GM12874 (cell line): ENCODE data around the gene RASA3.

Experiments used
- TF ChIP-seq, protein P1 (sequence below): IDR thresholded peaks from 2 replicates; pipeline ENCODE4 v1.5.1; 2011; ENCODE audit warnings: low read depth, mild to moderate bottlenecking, control low read depth, low read length, moderate library complexity; ENCODE audit not compliant: insufficient read depth

The RASA3 gene

DNA sequence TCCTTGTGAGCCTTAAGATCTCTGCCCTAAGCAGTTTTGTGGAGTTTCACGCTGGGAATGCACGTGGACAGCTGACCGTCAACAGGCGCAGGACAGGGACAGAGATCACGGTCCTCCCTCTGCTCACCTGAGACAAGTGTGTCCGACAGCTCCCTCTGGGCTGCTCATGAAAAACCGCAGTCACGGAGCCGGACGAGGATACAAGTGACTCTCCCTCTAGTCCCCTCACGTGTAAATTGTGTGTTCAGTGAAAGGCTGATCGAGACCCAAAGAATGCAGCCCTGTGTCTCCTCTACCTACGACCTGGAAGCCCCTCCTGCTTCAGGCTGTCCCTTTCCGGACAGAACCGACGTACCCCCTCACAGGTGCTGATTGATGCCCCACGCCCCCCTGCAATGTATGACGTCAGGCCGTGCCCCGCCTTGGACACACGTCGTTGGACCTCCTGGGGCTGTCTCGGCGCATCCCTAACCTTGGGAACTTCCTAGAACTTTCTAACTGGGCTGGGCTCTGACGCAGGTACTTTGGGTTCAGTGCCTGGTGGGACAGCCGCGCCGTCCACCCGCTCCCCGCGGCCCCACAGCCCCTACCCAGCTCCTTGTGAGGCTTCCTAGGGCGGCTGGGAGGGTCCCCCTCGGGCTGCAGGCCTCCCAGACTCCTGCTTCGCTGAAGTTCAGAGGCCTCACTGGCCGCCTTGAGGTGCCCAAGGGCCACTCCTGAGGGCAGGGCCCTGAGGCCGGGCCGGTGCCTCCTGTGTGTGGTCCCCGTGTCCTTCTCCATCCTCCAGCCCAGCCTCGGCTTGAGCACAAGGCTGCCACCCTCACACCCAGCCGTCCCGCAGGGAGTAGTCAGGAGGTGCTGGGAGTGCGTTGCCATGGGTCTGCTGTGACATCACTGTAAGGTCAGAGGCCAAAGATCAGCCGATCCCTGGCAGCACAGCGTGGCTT, 158.9 kb downstream of the RASA3 start, which contains the start of gene C13orf46:
Gene C13orf46 (minus strand): TSS at position 859 of the 947 bp plus-strand sequence. CDS start 79 bp downstream, at position 780.
- TF ChIP-seq, protein P1, sequence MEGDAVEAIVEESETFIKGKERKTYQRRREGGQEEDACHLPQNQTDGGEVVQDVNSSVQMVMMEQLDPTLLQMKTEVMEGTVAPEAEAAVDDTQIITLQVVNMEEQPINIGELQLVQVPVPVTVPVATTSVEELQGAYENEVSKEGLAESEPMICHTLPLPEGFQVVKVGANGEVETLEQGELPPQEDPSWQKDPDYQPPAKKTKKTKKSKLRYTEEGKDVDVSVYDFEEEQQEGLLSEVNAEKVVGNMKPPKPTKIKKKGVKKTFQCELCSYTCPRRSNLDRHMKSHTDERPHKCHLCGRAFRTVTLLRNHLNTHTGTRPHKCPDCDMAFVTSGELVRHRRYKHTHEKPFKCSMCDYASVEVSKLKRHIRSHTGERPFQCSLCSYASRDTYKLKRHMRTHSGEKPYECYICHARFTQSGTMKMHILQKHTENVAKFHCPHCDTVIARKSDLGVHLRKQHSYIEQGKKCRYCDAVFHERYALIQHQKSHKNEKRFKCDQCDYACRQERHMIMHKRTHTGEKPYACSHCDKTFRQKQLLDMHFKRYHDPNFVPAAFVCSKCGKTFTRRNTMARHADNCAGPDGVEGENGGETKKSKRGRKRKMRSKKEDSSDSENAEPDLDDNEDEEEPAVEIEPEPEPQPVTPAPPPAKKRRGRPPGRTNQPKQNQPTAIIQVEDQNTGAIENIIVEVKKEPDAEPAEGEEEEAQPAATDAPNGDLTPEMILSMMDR, result no peak

DNA sequence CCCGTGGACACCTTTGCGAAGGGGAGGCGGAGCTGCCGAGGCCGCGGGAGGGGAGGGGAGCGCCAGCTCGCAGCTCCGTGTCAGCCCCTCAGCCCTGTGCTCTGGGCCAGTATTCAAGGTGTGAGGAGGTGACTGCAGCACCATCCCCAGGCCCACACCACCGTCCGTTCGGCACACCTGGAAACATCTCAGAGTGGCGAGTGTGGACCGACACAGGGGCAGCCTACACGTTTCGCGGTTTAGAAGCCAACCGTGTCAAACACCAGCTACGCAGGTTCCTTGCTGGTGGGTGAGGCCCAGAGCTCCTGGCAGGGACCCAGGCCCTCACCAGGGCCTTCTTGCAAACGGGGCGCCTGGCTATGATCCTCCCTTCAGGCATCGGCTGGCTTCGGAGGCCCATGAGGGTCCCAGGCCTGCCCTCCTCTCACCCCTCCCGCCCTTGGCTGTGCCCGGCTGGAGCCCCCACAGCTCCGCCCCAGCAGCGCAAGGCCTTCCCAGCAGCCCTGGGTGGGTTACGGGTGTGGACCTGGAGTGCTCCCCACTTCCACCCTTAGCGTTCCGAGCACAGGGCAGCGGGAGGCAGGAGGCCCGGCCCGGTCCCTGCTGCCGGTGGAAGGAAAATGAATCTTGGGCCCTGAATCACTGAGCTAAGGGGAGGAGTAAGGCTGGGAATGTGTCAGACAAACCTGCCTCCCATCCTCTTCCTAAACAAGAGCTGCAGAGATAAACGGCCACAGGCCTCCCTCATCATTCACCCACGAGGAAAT, 159.8 kb downstream of the RASA3 start:
- TF ChIP-seq, protein P1, result no peak

DNA sequence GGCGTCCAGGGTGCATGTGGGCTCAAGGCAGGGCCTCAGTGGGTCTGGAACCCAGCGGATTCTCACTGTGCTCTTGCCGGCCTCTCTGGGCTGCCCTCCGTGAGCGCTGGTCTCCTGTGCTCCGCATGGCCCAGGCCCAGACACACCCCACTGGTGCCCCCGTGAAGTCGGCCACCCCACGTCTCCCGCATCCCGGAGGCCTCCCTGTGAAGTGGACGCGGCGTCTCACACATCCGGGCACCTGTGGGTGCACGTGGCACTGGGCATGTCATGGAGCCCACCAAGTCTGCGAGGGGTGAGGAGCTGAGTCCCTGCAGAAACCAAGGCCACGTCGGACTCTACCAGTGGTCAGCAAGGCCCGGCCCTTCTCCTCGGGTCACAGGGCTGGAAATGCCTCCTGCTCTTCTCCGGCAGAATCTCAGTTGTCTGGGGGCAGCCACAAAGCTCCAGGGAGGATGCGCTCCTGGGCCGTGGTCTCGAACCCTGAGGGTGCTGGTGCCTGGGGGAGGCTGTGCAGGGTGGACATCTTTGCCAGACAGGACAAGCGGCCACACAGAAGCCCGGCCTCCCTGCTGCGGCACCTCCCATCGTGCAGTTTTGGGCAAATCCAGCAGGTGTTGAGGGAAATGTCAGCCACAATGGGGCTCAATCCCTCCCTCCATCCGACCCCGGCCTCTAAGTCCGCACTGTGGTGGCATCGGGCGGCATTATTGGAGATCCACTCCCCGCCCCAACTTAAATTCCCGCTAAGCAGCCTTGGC, 160.8 kb downstream of the RASA3 start:
- TF ChIP-seq, protein P1, result no peak

DNA sequence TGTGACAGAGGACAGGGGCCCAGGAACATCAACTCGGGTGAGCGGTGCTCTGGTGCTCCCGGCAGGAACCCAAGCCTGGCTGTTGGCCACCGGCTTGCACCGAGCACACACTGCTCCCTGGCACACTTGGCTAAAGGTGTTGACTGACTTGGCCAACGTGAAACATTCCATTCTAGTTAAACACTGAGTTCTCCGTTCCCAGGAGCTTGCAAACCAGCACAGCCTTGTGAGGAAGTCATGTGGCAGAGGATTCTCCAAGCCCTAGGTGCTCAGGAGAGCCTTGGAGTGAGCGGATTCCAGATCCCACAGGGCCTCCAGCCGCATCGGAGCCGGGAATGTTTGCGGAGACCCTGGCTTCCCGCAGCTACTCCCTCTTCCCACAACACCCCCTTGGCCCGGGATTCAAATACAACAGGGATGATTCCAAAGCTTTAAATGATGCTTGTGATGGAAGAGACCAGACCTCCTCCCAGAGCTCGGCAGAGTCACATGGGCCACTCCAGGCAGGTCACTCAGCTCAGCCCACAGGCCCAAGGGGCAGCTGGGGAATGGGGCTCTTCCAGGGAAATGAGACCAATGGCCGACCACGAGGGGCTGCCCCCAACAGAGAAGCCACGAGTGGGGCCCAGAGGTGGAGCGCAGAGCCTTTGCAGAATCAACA, 161.5 kb downstream of the RASA3 start:
- TF ChIP-seq, protein P1, result no peak

DNA sequence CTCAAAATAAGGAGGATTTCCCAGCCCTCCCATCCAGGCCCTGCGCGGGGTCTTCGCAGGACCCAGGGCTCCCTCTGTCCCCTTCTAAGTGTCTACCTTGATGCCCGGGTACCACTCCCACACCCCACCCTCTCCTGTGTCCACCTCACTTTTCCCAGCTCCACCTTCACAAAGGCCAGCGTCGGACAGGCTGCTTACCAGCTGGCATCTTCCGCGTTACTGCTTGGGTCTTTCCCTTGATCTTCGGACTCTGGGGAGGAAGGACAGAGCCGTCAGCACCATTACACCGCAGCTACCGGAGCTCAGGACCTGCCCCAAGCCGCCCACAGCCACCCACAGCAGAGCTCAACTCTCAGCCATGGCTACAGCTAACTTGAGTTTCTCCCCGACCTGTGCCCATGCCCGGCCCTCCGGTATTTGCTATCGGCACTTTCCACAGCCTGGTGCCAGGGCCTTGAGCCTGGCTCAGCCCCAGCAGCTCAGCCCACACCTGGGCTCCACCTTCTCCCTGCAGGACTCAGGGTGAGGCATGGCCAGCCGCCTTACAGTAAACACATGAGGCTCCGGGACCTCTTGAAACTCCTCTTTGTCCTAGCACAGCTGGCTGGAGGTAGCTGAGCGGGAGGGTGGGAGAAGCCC, 162.3 kb downstream of the RASA3 start:
- TF ChIP-seq, protein P1, result no peak

DNA sequence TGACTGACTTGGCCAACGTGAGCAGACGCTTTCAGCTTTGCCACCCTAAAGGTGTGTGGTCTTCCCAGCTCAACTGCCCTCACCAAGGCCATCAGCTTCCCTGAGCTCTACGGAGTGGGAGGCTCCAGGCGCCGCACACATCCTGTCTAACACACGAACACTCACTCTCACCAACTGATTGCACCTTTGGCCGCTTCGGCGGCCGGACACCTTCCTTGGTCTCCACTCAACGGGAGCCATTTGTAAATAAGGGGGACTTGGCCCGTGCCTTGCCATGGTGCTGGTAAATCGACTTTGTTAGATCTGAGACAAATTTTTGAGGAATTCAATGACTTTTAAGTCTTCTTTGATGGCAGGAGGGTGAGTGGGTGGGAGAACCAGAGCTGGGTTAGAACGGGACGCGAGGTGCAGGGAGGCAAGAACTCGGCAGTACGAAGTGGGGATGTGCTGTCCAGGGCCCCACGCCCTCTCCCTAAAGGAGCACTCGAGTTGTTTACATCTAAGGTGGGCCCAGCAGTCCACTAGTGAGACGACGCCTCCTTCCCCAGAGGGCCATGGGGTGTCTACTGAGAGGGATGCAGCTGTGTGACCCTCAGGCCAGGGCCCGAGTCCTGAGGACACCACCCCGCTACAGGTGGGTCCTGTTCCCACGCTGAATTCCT, 163.0 kb downstream of the RASA3 start:
- TF ChIP-seq, protein P1, result no peak
